ENCODE measurements around the gene DNAJC9.

- TF ChIP-seq POLR2A (IDR thresholded peaks at IDR 0.05) (no peak), CTCF (IDR thresholded peaks at IDR 0.05) (no peak)
Measured at GRCh38 chr10:73215749-73216148, 31.3 kb downstream of the DNAJC9 start.

Data from heart left ventricle (tissue), 13 donors.